PC-9 (cell line): ENCODE results near the gene EIF4G3.

Experiments
- CTCF ChIP-seq: fragments of 200-600 bp; sonication (generic); conservative IDR thresholded peaks from 2 replicates; pipeline ENCODE4 v1.6.1; 2017; ENCODE audit warnings: mixed run types, antibody characterized with exemption, mild to moderate bottlenecking, moderate library complexity
- EZH2 ChIP-seq: fragments of 200-600 bp; sonication (generic); IDR thresholded peaks from 2 replicates; pipeline ENCODE4 v1.8.0; 2017; ENCODE audit warnings: antibody characterized with exemption, low read depth

GRCh38 chr1:21032741-21033140 lies 144.0 kb downstream of the EIF4G3 start:
- no peak for TF ChIP-seq CTCF
- TF ChIP-seq EZH2: no peak
